MCF 10A (cell line): ENCODE measurements around the gene PARD3B. TPM values are rescaled to one million over a fixed set of nuclear protein-coding genes. Genes with fewer than 3 reads are reported as not detected.

Experiments
- BruUV-seq: library from RNA; stranded (reverse); fragments of 400-500 nt; replicated peaks from 2 replicates; lab custom pipeline; 2021; lab: Mats Ljungman, UMichigan
- CTCF ChIA-PET: fragments of 300-600 bp; sonication (Branson Sonifier 250); formaldehyde crosslinking; extraction: SDS; loops from one replicate; lab custom pipeline; 2021; ENCODE audit warnings: antibody characterized with exemption, inconsistent platforms; lab: Yijun Ruan, JAX
- POLR2A ChIA-PET: fragments of 300-600, 350-650 bp; sonication (Branson Sonifier 250); formaldehyde crosslinking; extraction: SDS; loops from one replicate; lab custom pipeline; 2020; ENCODE audit warnings: antibody characterized with exemption, inconsistent platforms; lab: Yijun Ruan, JAX
- DNase-seq: peaks from one replicate; pipeline ENCODE4 v3.0.0-alpha.2; 2018; ENCODE audit not compliant: unreplicated experiment
- H3K27ac Mint-ChIP-seq: one replicate; pipeline ENCODE4 v1.8.0; 2022; ENCODE audit warnings: mild to moderate bottlenecking, low read depth, mixed read lengths; ENCODE audit not compliant: unreplicated experiment
- H3K27me3 Mint-ChIP-seq: one replicate; pipeline ENCODE4 v1.8.0; 2022; ENCODE audit warnings: mixed read lengths; ENCODE audit not compliant: insufficient read depth, unreplicated experiment
- H3K36me3 Mint-ChIP-seq: one replicate; pipeline ENCODE4 v1.8.0; 2022; ENCODE audit warnings: mild to moderate bottlenecking, moderate library complexity, mixed read lengths; ENCODE audit not compliant: insufficient read depth, unreplicated experiment
- H3K4me1 Mint-ChIP-seq: one replicate; pipeline ENCODE4 v1.8.0; 2022; ENCODE audit warnings: mixed read lengths; ENCODE audit not compliant: insufficient read depth, unreplicated experiment
- H3K4me3 Mint-ChIP-seq: one replicate; pipeline ENCODE4 v1.8.0; 2022; ENCODE audit warnings: mild to moderate bottlenecking, moderate library complexity, mixed read lengths; ENCODE audit not compliant: unreplicated experiment
- H3K9me3 Mint-ChIP-seq: one replicate; pipeline ENCODE4 v1.8.0; 2022; ENCODE audit warnings: mixed read lengths; ENCODE audit not compliant: unreplicated experiment
- intact Hi-C: fragments of 100-400 bp; cut with micrococcal nuclease; formaldehyde crosslinking; loops from 2 replicates; pipeline ENCODE4 v1.14.1; 2022
- total RNA-seq: library from RNA; stranded (reverse); gene quantifications from 2 replicates; pipeline ENCODE4 v1.2.3, GENCODE V29; 2022
- TF ChIP-seq, protein P1 (sequence below): fragments of 200-600 bp; IDR thresholded peaks from one replicate; pipeline ENCODE4 v1.8.0; 2022; ENCODE audit warnings: antibody characterized with exemption, mild to moderate bottlenecking; ENCODE audit not compliant: unreplicated experiment

PARD3B gene
- total RNA-seq, 1 experiment from 2014 or later, result 11.6 TPM

DNA sequence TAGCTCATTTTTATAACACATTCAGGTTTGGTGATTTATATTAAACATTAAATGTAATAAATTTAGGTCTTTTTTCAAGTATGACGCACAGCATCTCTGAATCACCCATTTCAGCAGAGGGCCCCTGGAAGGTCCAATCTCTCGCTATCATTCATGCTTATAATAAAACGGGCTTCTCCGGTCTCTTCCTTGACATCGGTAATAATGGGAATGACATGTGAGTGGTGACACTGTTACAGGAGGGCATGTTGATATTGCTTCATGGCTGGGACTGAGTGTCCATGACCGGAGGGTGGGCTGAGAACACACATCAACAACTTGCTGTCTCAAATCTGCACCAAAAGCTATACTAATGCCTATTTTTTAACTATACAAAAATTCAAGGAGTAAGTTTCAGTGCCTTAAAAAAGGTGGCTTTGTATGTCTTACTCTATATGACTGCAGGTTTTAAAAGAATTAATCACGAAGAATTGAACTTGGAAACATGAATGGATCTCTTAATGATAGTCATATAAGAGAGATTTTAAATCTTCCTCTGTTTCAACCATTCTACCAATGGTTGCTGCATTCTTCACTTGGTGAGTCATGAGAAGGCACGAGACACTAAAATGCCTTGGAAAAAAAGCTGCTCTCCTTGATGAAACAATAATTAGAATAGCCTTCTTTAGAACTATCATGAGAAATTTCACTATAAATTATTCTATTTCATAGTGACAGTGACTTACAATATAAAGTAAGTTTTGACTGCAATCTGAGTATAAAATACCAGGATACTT lies 1035.1 kb downstream of the PARD3B start:
- ChIA-PET CTCF (interaction anchor here (0.7 kb wide), 1 partner anchor 343 kb away, joined by 3 read pairs; no protein-coding TSS in a partner anchor), POLR2A (interaction anchor here (0.6 kb wide), 1 partner anchor 82 kb away, joined by 3 read pairs; no protein-coding TSS in a partner anchor)
- Mint-ChIP-seq H3K27me3 (no peaks in the 10 kb centered on the region), H3K4me1 (no peaks in the 10 kb centered on the region), H3K27ac (no peak overlapping the region), H3K9me3 (no peaks in the 10 kb centered on the region), H3K4me3 (no peak overlapping the region), H3K36me3 (no peaks in the 10 kb centered on the region)
- intact Hi-C loops, result no loop called here
- no peak for DNase-seq
- BruUV-seq, result no TSS peak
- TF ChIP-seq, protein P1, sequence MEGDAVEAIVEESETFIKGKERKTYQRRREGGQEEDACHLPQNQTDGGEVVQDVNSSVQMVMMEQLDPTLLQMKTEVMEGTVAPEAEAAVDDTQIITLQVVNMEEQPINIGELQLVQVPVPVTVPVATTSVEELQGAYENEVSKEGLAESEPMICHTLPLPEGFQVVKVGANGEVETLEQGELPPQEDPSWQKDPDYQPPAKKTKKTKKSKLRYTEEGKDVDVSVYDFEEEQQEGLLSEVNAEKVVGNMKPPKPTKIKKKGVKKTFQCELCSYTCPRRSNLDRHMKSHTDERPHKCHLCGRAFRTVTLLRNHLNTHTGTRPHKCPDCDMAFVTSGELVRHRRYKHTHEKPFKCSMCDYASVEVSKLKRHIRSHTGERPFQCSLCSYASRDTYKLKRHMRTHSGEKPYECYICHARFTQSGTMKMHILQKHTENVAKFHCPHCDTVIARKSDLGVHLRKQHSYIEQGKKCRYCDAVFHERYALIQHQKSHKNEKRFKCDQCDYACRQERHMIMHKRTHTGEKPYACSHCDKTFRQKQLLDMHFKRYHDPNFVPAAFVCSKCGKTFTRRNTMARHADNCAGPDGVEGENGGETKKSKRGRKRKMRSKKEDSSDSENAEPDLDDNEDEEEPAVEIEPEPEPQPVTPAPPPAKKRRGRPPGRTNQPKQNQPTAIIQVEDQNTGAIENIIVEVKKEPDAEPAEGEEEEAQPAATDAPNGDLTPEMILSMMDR, result no peak

DNA sequence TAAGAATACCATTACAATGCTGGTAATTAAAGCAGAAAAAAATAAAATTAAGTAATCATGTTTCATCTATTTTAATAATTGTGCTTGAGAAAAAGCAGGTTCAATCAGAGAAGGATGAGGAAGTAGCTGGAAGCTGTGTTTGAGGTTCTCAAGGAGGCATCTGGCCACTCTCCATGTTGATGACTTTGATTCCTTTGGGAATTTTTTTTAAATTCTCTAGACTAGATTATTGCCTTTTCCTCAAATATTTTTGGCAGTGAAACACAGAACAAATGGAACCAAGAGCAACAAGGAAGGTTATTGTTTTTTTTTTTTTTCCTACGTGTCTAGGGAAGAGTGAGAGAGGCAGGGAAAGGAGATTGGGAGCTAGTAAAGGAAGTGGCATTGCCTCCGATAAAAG lies 1037.1 kb downstream of the PARD3B start:
- POLR2A ChIA-PET, result interaction anchor here (0.6 kb wide), 1 partner anchor 143 kb away, joined by 3 read pairs; no protein-coding TSS in a partner anchor

DNA sequence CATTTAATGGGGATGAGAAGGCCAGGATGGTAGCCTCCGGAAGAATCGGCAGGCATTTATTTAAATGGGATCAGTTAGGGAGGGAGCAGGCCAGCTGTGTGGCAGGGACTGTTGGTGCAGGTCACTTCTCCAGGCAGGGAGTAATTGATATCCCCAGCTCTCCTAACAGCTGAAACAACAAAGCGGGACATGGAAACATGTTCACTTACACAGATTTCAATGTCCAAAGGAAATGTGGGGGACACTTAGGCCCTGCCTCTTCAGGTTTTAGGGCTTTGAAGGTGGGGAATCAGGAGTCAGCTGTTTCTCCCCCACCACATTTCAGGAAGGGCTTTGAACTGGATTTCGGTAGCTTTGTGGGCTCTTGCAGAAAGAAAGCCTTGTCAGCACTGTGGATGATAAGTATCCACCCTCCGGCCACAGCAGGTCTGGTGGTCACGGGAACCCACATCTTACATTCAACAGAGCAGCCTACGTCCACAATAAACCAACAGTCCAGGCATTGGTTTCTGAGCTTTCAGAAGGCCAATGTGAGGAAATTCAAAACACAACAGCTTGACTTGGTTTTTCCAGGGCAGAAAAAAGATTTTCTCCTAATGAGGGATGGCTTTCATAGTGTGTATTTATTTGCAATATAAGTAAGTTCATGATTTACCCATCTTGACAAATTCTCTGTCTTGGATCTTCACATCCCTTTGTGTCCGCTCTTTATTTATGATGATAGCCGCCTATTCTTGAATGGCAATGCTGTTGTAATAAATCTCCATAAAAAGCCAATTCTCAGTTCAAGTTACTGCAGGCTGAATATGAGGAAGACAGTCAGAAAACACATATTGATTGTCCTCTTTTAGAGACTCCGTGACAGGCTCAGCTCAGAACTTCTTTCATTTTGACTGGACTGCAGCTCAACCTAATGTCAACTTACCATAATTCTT lies 1040.4 kb downstream of the PARD3B start:
- no TSS peak for BruUV-seq
- no peaks in the 10 kb centered on the region for H3K4me1 Mint-ChIP-seq
- CTCF ChIA-PET, result no interaction called here
- no peak for DNase-seq
- POLR2A ChIA-PET, result no interaction called here
- H3K9me3 Mint-ChIP-seq, result no peaks in the 10 kb centered on the region
- H3K27me3 Mint-ChIP-seq, result no peaks in the 10 kb centered on the region
- no peak overlapping the region for H3K4me3 Mint-ChIP-seq
- no peaks in the 10 kb centered on the region for H3K36me3 Mint-ChIP-seq
- intact Hi-C loops, result no loop called here
- TF ChIP-seq, protein P1, result no peak
- H3K27ac Mint-ChIP-seq, result no peak overlapping the region

More for the DNA sequence above, 1037.1 kb downstream of the PARD3B start:
- H3K4me1 Mint-ChIP-seq, result no peaks in the 10 kb centered on the region
- no peaks in the 10 kb centered on the region for H3K9me3 Mint-ChIP-seq
- intact Hi-C loops, result no loop called here
- no peak overlapping the region for H3K4me3 Mint-ChIP-seq
- no peaks in the 10 kb centered on the region for H3K27me3 Mint-ChIP-seq
- no peak for DNase-seq
- TF ChIP-seq, protein P1, result no peak
- no peak overlapping the region for H3K27ac Mint-ChIP-seq
- H3K36me3 Mint-ChIP-seq, result no peaks in the 10 kb centered on the region
- CTCF ChIA-PET, result interaction anchor here (0.7 to 1.0 kb wide), 2 partner anchors 59 to 80 kb away, joined by 3 to 4 read pairs; no protein-coding TSS in a partner anchor
- BruUV-seq, result no TSS peak

DNA sequence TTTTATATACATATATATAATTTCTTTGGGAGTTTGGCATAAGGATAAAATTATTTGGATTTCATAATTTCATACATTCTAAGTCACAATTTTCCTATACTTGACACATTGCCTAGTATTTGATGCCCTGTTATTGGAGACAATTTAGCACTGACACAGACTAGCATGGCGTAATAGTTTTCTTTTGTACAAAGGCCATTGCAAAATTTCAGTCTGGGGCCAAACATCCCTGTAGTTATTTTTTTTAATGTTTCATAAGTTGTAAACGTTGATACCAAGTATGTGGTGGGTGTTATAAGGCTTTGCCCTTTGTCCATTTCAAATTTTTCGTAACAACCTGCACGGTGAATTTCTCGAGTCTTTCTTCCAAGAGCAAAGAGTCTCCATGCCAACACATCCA lies 1041.4 kb downstream of the PARD3B start:
- intact Hi-C loops, result no loop called here
- ChIA-PET CTCF (no interaction called here), POLR2A (interaction anchor here (0.7 kb wide), 1 partner anchor 18 kb away, joined by 3 read pairs; no protein-coding TSS in a partner anchor)
- no peaks in the 10 kb centered on the region for H3K27me3 Mint-ChIP-seq
- no peak overlapping the region for H3K4me3 Mint-ChIP-seq
- H3K27ac Mint-ChIP-seq, result no peak overlapping the region
- peak; percentile 65 for DNase-seq
- H3K4me1 Mint-ChIP-seq, result no peaks in the 10 kb centered on the region
- BruUV-seq, result no TSS peak
- no peaks in the 10 kb centered on the region for H3K36me3 Mint-ChIP-seq
- no peaks in the 10 kb centered on the region for H3K9me3 Mint-ChIP-seq
- TF ChIP-seq, protein P1, result no peak
